8988T (cell line): ENCODE results near the gene KCNK2.
"Not testable (repeated sequence)": the region's sequence is repeated elsewhere in the genome, so short reads cannot be mapped to it uniquely, and the experiment has no call there.

Experiments used
- DNase-seq: peaks from one replicate; pipeline ENCODE4 v3.0.0; 2011

Gene KCNK2

DNA sequence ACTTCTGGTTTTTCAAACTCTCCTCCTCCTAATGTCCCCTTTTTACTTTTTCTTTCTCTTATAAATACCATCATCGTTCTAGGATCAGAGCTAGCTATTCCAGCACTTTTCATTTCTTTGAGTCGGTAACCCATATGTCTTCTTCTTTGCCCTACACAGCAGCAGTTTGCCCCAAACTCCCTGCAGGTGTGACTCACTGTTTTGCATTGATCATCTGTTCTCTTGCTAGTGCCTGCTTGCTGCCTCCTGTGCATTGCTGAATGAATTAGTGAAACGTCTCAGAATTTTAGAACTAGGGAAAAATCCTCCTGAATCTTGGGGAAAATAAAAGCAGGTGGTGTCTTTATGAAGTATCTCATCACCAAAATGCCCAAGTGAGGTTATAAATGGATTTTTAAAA is 21.7 kb downstream of the KCNK2 start:
- DNase-seq, result no peak

DNA sequence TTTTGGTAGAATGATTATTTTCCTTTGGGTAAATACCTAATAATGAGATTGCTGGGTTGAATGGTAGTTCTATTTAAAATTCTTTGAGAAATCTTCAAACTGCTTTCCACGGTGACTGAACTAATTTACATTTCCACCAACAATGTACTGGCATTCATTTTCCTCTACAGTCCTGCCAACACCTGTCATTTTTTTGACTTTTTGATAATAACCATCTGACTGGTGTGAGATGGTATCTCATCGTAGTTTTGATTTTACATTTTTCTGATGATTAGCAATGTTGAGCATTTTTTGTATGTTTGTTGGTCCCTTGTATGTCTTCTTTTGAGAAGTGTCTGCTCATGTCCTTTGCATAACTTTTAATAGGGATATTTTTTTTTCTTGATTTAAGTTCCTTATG is 23.5 kb downstream of the KCNK2 start:
- no peak for DNase-seq

DNA sequence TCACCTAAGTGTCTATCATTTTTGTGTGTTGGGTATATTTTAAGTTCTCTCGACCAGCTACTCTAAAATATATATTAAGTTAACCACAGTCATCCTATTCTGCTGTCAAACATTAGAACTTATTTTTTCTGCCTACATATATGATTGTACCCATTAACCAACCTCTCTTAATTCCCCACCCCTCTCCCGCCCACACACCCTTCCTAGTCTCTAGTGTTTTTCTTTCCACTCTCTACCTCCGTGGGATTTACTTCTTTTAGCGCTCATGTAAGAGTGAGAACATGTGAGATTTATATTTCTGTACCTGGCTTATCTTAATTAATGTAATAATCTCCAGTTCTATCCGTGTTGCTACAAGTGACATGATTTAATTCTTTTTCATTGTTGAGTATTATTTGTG is 26.6 kb downstream of the KCNK2 start:
- DNase-seq, result no peak

DNA sequence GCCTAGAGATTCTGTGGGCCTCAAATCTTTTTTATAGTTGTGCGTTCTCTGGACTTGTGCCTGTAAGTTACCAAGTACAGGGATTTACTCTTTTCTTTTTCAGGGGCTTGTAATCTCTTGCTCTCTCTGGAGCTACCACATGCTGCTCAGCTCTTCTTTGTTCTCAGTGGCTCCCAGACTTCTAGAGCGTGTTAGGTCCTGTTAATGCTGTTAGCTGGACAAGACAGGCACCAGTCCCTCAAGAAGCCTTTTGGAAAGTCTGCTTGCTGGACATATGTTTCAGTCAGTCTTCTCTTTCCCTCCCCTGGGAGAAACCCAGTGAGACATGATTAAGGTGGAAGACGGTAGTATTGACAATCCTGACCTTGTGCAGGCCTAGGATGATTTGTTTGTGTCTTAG is 29.4 kb downstream of the KCNK2 start:
- no peak for DNase-seq

DNA sequence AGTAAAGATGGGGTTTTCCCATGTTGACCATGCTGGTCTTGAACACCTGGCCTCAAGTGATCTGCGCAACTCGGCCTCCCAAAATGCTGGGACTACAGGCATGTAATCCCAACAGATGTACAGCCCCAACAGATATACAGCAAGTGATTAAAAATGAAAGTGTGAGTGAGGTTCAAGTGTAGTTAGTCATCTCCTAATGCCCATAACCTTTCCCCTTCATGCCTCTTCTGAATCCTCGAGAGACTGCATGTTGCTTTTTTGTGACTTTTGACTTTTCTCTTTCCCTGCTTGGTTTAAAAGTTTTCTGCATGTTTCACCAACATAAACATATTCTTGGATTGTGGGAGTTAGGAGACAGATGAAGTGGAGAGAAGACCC is 31.2 kb downstream of the KCNK2 start:
- no peak for DNase-seq

DNA sequence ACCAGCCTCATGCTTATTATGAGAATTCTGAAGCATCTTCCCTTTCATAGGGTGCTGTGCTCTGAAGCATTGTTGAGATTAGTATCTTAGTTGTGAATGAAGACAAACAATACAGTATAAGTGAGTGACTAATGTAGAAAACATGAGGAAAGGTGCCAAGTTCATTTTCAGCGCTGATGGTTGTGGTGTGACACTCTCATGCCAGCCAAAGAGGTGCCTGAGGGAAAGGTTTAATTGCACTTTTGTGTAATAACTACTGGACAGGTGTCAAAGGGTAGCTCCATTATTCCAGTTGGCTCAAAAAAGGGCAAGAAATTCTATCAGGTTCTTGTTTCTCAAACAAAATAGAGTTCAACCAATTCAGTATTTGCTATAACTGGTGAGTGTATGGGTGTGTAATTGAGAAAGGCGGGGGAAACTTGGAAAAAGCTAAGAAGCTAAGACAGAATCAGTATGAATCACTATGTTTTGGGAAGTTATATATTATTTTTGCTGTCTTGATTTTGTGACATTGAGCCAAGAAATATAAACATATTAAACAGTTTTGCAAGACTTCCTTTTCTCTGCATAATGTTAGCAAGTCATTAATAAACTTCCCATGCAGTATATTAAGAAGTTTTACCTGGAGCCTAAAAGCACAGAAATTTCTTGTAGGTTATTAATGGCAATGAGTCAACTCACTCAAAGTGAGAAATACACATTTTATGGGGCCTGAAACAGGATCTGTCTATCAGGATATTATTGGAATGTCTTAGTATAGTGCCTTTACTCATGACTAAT is 31.8 kb downstream of the KCNK2 start:
- no peak for DNase-seq

DNA sequence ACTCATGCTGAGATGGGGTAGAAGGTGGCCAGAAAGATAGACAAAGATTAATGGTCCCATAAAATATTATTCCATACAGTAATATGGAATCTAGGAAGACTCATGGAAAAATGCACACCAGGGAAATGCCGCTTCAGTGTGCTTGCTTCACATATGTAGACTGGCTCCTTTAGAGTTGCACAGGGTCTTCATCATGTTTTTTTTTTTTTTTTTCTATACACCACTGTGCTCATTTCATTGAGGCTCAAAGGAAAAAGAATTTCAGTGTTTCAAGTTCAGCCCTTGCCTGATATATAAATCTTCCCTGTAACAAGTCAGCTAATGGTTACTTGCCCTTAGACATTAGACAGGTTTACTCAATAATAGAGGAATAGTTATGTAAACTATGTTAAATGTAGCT is 33.2 kb downstream of the KCNK2 start:
- DNase-seq, result no peak

DNA sequence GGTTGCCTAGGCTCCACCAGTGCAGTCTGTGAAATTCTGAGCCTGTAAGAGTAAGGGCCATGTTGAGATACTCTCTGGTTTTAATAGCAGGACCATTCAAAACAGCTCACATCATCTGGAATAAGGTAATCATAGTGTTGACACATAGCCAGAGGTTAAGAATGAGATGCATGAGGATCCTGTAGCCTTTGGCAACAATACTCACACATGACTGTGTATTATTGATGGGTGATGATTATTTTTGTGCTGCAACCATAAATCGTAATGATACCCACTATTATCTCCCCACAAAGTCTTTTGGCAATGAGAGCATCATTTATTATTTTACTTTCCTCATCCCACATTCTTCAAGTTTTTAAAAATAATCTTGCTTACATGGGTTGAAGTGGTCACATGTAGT is 35.5 kb downstream of the KCNK2 start:
- DNase-seq, result no peak

DNA sequence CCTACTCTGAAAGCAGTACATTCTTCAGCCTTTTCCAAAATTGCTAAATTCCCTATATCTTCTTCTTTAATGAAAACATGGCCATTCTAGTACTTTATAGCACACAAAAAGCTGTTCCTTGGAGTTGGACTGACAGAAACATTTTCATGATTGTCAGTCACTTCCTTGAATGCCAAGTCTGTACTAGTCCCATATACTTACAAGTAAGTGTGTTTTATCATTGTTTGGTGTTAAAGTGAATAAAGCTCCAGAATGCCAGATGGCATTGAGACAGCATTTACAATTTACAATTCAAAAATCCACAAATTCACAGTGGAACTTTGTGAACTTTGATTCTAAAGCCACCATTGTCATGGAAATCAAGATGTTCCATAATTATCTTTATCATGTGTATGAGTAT is 36.5 kb downstream of the KCNK2 start:
- DNase-seq, result no peak

DNA sequence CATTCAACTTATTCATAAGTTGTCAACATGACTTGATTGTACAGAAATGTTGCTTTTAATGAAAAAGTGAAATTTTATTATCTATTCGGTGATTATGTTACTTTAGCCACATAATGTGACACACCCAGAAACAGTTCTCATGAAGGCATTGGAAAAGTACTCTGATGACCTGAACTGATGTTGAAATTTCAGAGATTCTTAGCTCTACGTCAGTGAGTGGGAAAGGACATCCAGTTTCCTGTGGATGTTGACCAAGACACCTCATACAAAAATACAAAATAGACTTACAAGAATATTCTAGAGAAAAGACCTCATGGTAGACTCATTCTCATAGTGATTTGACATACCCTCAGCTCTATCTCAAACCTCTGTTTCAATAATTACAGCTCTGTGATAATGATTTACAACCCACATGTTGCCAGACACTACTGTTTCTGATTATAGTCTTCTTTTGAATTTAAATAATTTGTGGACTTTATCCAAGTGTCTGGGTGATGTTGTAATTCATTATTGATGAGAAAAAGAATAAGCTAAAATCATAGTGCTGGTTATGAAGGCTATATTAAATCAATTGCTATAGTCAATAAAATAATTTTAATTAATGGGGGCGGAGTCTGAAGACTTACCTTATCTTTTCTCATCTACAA is 37.3 kb downstream of the KCNK2 start:
- DNase-seq, result no peak

DNA sequence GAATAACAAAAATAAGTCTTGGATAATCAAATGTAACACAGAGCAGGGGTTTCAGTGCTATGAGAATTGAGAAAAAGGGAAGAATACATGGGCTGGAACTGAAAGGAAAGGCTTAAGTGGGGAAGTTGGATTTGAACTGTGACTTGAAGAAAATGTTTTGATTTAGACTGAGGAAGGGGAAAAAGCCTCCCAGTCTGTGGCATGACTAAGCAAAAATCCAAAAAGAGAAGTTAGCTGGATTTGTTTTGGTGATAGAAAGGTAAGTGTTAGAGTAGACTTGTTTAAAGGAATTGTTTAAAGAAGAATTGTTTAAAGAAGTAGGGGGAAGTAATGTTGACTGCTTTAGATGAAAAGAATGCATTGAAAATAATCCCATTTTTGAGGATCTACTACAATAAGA is 46.0 kb downstream of the KCNK2 start:
- no peak for DNase-seq

DNA sequence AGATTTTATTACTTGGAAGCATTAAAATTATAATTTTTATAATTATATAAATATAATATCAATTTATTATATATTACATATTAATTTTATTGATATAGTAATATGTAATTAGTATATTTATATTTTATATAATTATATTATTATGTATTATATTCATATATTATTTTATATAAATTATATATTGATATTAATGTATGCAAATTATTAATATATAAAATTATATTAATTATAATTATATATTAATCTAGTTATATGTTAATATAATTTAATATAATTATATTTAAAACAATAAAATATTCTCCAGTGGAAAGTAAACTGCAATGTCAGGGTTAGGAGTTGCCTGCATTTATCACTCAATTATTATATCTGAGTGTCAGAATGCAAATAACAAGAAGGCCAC is 48.8 kb downstream of the KCNK2 start:
- DNase-seq, result no peak

DNA sequence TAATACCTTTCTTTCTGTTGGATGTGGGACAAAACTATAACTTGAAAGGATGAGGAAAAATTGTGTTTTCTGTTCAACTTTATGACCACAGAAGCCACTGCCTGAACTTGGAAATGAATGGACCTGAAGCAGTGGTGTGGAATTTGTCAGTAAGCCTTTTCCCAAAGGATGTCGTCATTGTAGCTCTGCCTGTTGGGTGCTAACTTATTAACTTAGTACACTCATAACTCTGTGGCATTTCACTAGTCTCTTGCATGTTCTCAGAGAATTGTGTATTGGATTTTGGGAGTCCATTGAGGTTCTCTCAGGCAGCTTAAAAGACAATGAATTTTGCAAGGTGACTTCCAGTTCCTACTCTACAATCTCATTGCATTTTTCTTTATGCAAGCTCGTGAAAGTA is 49.6 kb downstream of the KCNK2 start:
- no peak for DNase-seq

DNA sequence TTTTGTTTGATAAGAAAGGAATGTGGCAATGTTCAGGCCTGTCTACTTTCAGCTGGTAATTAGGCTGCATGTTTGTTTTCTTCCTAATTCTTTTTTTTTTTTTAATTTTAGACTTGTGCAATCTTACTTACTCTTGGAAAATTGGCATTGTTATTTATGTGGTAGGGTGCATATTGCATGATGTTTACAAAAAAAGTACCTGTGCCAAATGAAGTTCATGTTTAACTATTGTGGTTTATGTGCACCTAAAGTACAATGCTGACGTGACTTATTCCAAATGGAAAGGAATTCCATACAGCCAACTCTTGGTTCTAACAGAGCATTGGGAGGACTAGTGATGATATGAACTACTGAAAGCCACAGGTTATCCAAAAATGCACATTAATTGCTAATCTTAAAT is 51.0 kb downstream of the KCNK2 start:
- DNase-seq, result no peak

DNA sequence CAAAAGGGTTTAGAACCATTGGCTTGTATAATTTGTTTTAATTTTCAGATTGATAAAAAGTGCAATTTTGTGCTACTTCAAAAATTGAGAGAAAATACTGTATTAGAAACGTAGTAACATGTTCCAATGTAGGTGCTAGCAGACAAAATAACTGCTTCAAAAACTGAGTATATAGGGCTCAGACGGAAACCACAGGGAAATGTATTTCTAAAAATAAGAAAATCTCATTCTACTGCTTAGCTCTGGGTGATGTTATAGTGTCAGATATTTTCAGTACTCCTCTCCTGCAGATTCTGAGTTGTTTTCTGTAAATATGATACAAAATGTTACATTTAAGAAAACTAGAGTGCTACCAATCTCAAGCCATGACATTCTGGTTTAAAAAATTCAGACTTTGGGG is 55.4 kb downstream of the KCNK2 start:
- no peak for DNase-seq

DNA sequence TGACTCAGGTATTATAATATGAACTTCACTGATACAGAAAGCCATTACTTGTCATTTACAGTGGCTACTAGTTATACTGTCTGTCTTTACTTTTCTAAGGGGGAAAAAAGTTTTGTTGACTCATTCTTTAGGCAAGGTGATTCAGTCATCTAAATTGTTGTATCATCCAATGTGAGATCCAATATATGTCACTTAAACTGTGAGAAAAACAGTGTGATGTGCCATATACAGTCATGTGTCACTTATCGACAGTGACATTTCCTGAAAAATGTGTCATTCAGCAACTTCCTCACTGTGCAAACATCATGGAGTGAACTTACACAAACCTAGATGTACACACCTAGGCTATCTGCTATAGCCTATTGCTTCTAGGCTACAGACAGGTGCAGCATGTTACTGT is 57.6 kb downstream of the KCNK2 start:
- no peak for DNase-seq

DNA sequence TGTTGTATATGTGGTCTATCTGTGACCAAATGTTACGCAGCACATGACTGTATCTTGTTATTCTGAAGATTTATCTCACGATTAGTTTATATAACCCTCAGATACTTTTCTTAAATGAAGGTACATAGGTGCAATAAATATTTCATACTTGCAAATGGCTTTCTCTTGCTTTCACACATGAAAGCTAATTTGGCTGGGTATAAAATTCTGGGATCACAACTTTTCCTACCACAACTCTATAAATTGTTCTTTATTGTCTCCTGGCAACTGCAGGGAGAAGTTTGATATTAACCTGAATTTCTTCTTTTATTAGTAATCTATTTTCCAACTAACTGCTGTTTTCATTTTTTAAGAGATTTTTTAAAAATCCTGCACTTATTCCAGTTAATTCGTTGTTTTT is 58.9 kb downstream of the KCNK2 start:
- no peak for DNase-seq

DNA sequence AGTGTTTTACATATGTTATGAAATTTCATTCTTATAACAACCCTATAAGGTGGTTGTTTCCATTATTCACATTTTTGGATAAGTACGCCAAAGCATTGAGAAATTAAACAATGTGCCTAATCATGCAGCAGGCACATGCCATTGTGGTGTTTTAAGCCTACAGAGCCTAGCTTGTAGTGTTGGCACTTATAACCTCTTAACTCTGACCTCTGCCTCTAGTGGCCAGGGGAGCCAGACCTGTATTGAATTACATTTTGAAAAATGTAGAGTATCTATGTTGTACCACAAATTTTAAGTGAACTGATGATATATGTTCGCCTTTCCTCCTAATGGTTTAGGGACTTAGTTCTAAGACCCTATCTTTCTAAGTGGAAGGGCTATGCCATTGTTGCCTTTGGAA is 61.0 kb downstream of the KCNK2 start:
- no peak for DNase-seq

DNA sequence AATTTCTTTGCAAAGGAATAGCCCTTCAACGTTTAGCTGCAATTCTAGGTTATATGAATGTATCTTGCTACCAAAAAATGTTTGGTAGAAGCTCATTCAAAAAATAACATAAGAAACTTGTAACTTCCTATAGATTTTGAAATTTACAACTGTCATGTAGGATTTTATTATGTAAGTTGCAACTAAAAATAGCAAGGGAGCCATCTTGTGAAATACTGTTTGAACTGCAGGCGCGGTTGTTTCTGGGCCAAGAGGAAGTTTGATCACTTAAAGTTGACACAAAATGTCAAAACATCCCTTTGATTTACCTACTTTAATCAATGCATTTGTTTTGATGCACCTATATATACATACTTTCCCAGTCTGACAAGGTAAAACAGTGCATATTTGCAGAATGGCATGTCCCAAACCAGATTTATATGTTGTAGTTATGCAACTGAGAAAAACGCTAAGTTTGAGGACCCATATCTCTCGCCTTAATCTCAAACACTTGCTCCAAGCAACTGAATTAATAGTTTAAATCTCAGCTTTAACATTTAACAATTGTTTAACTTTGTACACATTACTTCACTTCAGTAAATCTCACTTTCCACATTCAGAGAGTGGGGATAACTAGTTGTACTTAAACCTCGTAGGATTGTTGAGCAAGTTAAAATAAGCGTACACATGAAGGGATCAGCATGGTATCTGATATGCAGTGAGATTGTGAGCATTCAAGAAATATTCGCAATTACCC is 63.9 kb downstream of the KCNK2 start:
- DNase-seq, result no peak

DNA sequence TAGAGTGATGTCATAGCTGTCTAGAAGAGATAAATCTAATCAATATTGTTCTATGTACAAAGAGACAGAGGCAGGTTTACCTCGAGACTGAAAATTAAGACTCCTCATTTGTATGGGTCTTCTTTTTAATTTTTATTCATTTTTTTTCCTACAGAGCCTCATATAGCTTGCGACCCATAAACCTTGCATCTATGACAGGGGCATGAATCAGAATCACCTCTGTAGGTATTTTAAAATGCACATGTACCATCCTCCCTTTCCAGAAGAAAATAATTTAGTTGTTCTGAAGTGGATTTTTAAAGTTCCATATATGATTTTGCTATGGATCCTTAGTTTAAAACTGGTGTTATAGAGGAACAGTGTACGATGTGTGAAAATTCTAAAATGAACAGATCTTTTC is 64.5 kb downstream of the KCNK2 start:
- DNase-seq, result no peak

DNA sequence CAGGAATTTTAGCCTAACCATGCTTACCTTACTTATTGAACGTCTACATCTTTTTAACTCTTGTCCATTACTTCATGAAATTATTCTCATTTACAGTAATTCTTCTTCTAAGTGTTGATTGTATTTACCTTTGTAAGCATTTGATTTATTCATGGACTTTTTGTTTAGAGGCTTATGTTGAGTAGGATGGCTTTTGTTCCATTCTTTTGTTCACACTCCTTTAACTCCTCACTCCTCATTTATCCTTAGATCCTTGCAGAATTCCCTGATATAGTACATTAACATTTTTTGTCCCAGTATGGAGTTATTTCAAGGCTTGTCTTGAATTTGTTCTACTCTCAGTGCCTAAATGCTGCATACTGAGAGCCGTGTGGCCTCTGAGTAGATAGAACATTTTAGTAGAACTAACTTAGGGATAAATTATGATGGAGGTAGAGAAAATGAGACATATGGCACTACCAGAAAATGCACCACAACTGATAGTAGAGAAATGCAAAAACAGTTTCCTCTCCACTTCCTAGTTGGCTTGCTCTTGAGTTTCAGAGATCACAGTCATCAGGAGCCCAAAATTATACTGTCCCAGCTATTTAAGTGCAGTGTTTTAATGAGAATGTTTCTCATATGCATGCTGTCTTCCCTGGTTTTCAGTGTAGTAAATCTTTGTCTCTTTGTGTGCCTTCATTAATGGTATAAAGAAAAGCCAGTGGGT is 69.5 kb downstream of the KCNK2 start:
- no peak for DNase-seq

DNA sequence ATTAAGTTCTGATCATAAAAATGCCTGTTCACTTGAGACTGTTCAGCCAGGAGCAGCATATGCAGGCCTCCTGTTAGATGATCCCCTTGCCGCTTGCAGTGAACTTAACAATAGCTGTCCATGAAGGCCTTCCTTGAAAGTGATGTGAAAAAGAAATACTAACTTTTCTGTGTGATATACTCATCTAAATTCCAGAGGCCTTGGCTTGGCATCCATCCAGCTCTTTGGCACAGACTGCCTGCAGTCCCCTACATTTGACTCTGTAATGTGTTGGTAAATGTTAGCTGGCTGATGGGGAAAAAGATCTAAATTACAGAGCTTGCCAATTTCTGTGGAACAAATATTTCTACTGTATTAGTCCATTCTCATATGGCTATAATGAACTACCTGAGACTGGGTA is 73.7 kb downstream of the KCNK2 start:
- DNase-seq, result no peak

DNA sequence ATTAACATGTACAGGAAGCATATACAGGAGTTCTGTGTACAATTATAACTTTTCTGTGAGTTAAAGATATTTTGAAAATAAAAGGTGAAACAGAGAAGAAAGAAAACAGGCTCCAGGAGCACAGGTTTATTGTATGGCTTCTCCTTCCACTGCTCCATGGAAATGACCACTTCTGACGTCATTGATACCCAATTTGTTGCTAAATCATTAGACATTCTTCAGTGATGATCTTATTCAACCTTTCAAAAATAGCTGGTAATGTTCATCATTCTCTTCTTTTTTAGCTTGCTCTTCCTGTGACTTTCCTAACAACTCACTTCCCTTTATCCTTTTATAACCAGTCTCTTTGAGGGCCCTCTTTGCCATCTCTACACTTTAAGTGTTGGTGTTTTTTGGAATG is 77.8 kb downstream of the KCNK2 start:
- no peak for DNase-seq

DNA sequence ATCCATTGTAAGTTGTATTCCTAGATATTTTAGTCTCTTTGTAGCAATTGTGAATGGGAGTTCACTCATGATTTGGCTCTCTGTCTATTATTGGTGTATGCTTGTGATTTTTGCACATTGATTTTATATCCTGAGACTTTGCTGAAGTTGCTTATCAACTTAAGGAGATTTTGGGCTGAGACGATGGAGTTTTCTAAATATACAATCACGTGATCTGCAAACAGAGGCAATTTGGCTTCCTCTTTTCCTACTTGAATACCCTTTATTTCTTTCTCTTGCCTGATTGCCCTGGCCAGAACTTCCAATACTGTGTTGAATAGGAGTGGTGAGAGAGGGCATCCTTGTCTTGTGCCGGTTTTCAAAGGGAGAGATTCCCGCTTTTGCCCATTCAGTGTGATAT is 80.6 kb downstream of the KCNK2 start:
- DNase-seq, result not testable (repeated sequence)
